NOMO-1 (cell line): ENCODE measurements around the gene FCSK.
"Not testable (repeated sequence)": the region's sequence is repeated elsewhere in the genome, so short reads cannot be mapped to it uniquely, and the experiment has no call there.

Experiments
- DNase-seq, 2 experiments: peaks; one replicate each; lab custom pipeline; 2025; ENCODE audit not compliant: unreplicated experiment in 2 of 2; lab: John Stamatoyannopoulos, UW

FCSK gene

DNA sequence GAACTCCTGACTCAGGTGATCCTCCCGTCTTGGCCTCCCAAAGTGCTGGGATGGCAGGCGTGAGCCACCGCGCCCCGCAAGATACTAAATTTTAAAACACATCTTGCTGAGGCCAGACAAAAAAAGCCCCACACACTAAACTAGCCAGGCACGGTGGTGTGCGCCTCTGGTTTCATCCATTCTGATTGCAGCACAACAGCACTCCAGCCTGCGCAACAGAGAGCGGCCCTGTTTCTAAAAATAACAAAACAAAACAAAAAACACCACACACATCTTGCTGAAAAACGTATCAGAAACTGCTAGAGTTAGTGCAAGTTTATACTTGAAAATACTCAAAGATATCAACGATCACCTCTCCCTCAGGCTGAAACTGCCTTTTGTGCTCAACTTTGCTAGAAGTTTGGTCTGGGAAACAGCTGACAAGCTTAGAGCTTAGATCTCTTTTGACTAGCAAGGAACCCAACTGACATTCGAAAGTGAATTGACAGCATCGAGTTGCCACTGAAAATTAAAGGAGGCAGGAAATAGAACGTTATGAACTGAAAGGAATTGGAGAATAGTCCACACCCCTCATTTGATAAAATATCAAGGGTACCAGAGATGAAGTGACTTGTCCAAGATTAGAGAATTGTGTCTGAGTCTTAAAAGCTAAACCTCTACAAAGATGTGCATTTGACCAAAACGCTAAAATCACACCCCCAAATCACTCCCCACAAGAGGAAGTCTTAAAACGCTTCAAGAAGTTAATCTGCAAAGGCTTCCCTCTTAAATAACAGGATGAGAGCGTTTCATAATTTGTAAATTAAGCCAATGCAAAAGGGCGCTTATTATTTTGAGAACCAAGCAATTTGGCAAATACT is 68.1 kb downstream of the FCSK start:
- peak; percentile 24 to 52 for DNase-seq

GRCh38 chr16:70523076-70523742 is 68.8 kb downstream of the FCSK start, which contains the start of gene COG4:
Gene COG4 (minus strand): TSS chr16:70523554. CDS start chr16:70523543, 11 bp downstream.
- DNase-seq, result peak; percentile 81 to 88

GRCh38 chr16:70523743-70524398 is 69.5 kb downstream of the FCSK start, which contains the start of gene SF3B3:
Gene SF3B3 (plus strand): TSS chr16:70523816. CDS start chr16:70526657, 2,841 bp downstream.
- peak; percentile 18 to 86 for DNase-seq

- DNase-seq, result not testable (repeated sequence)
Measured at GRCh38 chr16:70524399-70524825, 70.0 kb downstream of the FCSK start.

- DNase-seq, result no peak
Measured at GRCh38 chr16:70526403-70526802, 72.0 kb downstream of the FCSK start.

DNA sequence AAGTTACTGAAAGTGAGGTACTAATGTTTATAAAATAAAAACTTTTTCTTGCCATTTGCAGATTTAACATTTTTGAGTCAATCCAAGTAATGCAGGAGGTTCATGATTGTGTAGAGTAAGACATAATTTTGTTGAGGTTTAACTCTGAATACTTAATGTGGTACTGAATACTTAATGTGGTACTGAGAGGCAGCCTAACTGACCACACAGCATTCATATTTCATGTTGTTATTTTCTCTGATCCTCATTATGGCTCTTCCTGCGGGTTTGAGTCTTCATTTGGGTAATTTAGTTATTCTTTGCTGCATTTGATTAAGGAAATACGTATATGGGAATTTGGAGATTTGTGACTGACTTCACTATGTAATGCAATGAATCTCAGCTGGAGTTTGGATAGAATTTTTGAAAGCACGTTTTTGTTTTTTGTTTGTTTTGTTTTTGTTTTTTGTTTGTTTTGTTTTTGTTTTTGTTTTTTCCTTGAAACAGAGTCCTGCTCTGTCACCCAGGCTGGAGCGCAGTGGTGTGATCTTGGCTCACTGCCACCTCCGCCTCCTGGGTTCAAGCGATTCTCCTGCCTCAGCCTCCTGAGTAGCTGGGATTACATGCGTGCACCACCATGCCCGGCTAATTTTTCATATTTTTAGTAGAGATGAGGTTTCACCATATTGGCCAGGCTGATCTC is 73.1 kb downstream of the FCSK start:
- DNase-seq, result no peak

DNA sequence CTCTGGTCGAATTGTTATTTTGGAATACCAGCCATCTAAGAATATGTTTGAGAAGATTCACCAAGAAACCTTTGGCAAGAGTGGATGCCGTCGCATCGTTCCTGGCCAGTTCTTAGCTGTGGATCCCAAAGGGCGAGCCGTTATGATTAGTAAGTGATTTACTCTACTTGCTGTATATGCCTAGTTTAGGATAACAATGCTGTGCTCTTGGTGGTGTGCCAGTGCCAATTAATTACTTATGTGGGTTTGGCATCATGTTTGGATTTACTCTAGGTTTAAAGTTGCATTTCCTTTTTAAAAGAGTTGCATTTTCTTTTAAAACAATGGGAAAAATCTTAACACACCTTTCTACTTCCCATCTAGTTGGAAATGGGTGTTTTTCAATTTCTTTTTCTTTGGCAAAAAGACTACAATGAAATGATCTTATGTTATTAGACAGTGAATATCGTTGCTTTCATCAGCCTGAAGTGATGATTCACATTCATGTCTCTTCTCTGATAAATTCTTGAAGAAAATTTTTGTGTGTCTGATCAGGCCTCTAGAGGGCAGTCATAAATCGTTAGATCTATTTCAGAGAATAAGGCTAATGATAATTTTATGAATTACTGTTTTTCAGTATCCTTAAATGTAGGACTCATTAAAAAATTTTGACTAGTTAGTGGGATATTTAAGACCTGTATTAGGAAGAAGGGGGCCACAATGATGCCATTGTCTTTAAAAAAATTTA is 74.8 kb downstream of the FCSK start:
- DNase-seq, result peak; percentile 13 to 23
